HG03108 (cell line): ENCODE results near the gene CCDC150.
A peak's percentile ranks its signal among the peaks of the same experiment; 100 is the strongest.
"Not testable (repeated sequence)": the region's sequence is repeated elsewhere in the genome, so short reads cannot be mapped to it uniquely, and the experiment has no call there.

Experiments
- ATAC-seq: cut with Tn5 transposase; IDR thresholded peaks from one replicate; pipeline ENCODE4 v1.9.1; 2021; ENCODE audit warnings: moderate library complexity; ENCODE audit not compliant: unreplicated experiment

The CCDC150 gene

DNA sequence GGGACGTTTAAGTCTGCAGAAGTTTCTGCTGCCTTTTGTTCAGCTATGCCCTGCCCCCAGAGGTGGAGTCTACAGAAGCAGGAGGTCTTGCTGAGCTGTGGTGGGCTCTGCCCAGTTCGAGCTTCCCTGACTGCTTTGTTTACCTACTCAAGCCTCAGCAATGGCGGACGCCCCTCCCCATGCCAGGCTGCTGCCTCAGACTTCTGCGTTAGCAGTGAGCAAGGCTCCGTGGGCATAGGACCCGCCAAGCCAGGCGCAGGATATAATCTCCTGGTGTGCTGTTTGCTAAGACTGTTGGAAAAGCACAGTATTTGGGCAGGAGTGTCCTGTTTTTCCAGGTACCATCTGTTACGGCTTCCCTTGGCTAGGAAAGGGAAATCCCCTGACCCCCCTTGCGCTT, 70.5 kb downstream of the CCDC150 start:
- ATAC-seq, result not testable (repeated sequence)

DNA sequence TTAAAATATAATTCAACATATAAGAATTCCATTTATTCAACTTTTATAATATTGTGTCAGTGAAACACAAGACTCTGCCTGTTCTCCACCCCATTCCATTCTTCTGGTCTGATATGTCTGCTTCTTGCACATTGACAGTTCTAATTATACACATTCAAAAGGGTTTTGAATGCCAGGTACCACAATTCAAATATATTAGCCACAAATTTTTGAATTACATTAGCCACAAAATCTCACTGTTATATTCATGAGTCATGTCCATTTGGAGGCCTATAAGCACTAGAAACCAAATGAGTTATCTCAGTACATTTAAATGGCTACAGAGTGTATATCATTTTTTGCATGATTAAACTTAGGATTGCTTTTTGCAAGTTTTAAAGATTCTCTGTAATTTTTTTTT, 72.1 kb downstream of the CCDC150 start:
- ATAC-seq, result no peak

DNA sequence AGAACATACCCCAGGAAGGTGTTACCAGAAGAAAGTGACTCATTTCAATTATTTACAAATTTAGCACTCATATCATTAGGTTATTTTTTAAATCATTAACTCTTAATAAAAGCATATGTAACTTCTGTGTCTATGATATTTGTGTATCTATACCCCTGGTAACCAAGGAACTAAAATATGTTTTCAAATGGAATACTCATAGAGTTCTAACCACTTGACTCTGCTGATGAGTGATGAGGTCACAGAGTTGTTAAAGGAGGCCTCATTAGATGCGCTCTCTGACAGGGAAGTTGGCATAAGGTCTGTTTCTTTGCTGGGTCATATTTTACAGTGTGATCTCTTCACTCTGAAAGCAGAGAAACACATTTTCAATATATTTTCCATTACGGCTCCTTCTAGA, 73.4 kb downstream of the CCDC150 start:
- ATAC-seq, result no peak

DNA sequence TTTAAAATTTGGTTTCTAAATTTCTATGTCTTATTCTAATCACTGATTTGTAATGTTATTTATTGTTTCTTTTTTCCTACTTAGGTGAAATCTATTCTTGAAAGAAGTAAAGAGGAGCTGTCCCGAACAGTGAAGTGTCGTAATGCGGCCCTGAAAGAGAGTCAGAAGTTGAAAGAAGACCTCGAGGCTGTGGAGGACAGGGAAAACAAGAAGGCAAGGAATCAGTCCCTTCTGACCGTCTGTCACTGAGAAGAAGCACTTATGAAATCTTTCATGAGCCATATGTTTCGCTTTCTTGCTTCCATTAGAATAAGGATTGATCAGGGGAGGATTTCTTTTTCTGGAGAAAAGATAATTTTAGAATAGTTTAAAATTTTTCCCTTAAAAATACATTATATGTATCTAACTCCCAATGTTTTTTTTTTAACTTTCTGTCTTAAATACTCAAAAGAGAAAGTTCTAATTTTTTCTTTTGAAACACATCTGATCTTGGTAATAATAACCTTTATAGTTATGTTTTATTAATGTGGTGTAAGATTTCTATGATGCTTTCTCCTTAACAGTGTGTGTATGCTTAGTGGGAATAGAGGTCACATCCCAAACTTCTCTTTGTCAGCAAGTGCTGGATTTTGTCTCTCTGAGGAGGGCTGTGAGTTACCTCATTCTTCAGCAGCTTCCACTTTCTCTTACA, 79.0 kb downstream of the CCDC150 start:
- ATAC-seq, result no peak

DNA sequence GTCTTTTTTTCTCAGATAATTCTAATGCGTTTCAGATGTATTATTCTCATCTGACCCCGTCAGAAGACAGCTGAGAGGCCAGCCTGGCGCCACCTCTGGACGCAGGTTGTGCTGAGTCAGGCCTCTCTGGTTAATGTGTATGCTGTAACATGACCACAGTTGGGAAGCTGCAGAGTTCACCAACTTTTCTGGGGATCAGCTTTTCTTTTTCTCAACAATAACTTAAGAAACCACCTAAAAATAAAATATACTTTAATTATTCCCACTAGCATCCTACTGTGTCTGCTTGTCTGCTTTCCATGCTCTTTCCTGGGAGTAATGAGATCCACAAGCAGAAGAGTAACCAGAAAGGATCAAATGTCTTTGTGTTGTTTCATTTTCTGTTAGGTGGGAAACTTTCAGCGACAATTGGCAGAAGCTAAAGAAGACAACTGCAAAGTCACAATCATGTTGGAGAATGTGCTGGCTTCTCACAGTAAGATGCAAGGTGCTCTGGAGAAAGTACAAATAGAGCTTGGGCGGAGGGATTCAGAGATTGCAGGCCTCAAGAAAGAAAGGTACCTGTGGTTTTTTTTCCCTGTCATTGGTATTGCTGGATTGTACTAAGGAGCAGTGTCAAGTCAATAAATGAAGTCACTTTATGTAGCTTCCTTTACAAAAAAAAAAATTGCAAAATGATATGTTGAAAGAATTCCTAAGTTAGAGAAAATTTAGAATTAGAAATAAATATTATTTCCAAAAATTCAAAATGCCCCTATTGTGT, 79.8 kb downstream of the CCDC150 start:
- ATAC-seq, result peak; percentile 57

DNA sequence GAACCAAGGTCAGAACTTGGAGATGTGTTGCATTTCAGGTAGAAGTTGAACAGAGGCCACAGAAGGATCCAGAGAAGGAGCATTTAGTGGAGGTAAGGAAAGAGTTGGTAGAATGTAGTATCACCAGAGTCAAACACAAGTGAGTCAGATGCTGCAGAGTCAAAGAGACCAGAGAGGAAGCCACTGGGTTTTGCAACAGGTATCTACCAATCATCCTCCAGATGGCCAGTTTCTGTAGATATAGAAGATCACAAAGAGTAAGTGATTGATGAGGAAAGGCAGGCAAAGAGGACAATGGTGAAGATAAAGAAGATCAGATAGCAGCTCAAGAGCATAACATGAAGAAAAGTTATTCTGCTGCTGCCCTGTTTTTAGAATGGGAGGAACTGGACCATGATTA, 84.1 kb downstream of the CCDC150 start:
- no peak for ATAC-seq

DNA sequence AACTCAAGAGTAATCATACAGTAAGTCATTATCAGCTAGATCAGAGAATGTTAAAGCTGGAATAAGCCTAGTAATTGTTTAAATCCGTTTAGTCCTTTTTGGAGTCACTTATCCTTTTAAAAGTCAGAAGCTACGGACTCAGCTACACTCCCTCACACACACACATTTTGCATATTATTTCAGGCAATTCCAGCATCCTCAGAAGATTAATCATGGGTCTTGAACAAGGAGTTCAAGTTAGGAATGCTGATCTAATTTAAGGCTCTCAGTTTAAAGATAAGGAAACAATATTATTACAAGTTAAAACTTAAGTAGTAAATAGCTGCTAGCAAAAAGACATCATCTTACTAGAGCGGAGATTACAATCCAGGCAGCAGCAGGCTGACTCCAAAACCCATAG, 85.7 kb downstream of the CCDC150 start:
- no peak for ATAC-seq

DNA sequence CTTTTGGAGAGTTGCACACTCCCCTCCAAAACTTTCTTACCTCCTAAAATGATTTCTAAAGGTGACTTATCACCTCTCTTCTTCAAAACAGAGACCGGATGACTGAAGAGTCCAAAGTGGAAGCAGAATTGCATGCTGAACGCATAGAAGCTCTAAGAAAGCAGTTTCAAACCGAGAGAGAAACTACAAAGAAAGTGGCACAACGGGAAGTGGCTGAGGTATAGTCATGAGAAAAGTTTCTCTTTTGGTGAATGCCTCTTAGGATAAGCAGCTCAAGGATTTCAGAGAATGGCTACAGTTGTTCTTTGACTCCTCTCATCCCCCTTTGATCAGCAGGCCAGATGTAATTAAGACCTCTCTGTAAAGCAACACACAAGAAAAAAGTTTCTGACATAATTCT, 86.4 kb downstream of the CCDC150 start:
- no peak for ATAC-seq

DNA sequence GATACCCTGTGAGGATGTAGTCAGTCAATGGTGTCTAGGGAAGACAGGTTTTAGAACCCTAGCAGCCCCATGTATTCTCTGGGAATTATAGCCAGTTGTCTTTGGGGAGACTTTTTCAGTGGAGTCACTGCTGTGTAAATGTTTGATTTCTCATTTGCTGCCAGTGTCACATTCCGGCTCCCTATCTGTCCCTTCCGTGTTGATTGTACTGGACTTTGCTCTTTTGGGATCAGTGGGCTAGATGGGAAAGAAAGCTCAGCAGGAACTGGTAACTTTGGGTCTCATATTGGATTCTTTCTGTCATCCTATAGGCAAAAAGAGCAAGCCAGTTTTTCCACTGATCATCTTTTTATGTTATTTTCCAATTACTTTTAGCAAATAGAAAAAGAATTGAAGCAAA, 89.9 kb downstream of the CCDC150 start:
- no peak for ATAC-seq

DNA sequence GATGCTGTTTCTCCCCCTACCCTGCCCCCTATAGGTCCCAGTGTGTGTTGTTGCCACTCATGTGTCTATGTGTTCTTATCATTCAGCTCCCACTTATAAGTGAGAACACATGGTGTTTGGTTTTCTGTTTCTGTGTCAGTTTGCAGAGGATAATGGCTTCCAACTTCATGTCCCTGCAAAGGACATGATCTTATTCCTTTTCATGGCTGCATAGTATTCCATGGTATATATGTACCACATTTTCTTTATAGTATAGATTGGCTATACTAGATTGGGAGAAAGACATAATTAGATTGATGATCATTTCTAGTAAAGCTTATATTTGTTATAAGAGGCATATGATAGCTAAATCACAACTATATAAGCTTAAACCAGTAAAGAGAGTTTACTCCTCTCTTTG, 97.1 kb downstream of the CCDC150 start:
- ATAC-seq, result not testable (repeated sequence)

DNA sequence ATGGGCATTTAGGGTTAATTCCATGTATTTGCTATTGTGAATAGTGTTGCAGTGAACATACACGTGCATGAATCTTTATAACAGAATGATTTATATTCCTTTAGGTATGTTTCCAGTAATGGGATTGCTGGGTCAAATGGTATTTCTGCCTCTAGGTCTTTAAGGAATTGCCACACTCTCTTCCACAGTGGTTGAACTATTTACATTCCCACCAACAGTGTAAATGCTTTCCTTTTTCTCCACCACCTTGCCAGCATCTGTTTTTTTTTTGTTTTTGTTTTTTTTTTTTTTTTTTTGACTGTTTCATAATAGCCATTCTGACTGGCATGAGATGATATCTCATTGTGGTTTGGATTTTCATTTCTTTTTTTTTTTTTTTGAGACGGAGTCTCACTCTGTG, 97.5 kb downstream of the CCDC150 start:
- ATAC-seq, result no peak

DNA sequence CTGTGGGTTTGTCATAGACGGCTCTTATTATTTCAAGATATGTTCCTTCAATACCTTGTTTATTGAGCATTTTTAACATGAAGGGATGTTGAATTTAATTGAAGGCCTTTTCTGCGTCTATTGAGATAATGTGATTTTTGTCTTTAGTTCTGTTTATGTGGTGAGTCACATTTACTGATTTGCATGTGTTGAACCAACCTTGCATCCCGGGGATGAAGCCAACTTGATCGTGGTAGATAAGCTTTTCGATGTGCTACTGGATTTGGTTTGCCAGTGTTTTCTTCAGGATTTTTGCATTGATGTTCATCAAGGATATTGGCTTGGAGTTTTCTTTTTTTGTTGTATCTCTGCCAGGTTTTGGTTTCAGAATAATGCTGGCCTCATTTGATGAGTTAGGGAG, 99.5 kb downstream of the CCDC150 start:
- ATAC-seq, result no peak

DNA sequence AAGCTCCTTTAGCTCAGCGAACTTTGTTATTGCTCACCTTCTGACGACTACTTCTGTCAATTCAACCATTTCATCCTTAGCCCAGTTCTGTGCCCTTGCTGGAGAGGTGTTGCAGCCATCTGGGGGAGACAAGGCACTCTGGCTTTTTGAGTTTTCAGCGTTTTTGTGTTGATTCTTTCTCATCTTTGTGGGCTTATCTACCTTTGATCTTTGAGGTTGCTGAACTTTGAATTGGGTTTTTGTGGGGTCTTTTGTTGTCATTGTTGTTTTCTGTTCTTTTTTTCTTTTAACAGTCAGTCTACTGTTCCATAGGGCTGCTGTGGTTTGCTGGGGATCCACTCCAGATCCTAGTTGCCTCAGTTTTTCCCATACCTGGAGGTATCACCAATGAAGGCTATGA, 102.7 kb downstream of the CCDC150 start:
- ATAC-seq, result no peak

DNA sequence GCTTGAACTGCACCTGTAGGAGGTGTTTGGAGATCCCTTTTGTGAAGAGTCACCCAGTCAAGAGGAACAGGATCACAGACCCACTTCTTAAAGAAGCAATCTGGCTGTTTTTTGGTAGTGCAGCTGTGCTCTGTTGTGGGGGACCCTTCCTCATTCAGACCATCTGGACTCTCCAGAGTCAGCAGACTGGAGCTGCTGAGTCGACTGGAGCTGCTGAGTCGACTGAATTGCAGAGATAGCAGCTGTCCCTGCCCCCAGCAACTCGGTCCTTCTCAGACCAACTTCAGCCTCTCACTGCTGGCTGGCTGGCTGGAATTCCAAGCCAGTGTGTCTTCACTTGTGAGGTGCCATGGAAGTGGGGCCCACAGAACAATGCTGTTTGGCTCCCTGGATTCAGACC, 103.2 kb downstream of the CCDC150 start:
- ATAC-seq, result no peak

DNA sequence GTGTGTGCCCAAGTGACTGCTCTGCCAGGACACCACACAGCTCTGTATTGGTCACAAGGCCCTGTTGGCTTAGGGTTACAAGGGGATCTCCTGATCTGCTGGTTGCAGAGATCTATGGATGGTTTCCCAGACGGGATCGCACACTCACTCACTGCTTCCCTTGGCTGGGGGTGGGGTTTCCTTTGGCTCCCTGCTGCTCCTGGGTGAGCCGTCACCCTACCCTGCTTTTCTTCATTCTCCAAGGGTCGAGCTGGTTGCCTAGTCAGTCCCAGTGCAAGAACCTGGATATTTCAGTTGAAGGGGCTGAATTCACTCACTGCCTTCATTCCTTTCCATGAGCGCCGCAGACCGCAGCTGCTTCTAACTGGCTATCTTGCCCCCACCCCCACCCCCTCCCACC, 103.7 kb downstream of the CCDC150 start:
- ATAC-seq, result no peak

DNA sequence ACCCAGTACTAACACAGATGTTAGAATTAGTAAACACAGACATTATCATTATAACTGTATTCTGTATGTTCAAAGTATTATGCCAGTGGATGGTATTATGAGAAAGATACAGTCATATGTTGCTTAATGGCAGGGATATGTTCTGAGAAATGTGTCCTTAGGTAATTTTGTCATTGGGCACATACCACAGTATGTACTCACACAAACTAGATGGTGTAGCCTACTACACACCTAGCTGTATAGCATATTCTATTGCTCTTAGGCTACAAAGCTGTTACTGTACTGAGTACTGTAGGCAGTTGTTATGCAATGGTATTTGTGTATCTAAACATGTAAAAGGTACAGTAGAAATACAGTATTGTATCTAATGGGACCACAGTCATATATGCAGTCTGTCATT, 106.2 kb downstream of the CCDC150 start:
- no peak for ATAC-seq

DNA sequence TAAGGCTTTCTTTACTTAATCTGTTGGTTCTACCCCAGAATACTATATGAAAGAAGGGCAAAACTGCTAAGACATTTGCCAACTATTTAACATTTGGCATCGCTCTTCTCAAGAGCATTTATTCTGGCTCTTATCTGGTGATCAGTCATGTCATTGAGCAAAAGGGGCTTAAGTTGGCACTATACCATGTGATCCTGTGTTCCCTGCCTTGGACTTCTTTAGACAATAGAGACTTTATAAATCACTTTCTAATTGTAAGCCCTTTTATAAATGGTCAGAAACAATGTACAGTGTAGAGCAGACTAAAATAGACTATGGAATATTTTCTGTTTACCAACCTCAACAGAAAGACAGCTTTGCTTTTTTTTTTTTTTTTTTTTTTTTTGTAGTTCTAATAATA, 107.9 kb downstream of the CCDC150 start:
- no peak for ATAC-seq

DNA sequence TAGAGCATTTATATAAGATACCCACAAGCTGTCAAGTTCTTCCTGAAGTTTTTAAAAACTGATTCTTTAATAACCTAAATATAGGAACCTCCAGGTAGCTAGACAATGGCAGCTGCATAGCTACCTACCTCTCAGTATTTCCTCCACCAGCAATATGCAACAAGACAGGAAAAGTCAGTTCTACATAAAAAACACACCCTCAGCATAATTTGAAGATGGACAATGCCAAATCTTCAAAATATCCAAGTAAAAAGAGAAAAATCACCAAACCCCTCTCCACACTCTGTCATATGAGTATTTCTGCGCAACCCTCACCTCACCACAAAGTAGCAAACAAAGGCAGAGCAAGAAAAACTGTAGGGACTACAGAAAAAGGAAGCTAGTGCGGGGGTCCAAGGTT, 108.6 kb downstream of the CCDC150 start:
- no peak for ATAC-seq

DNA sequence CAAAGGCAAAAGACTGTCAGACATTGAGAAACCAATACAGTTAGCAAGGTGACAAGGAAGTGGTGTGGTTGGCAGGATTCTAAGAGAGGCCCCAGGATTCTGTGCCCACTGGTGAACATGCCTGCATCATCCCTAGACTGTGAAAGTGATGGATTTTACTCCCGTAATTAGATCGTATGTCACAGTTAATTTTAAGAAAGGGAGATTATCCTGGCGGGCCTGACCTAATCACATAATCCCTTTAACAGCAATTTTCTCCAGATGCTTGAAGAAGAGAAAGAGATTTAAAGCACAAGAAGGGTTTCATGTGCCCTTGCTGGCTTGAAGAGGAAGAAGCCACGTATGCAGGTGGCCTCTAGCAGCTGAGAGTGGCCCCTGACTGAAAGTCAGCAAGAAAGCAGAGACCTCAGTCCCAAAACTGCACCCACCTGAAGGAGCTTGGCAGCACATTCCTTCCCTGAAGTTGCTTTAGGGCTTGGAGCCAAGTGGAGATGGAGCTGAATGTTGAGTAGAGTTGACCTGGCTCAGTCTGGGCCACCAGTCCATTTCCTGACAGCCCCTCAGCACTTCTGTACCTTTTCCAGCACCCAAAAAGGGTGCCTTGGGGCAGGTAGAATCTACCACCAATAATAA, 110.9 kb downstream of the CCDC150 start:
- no peak for ATAC-seq

DNA sequence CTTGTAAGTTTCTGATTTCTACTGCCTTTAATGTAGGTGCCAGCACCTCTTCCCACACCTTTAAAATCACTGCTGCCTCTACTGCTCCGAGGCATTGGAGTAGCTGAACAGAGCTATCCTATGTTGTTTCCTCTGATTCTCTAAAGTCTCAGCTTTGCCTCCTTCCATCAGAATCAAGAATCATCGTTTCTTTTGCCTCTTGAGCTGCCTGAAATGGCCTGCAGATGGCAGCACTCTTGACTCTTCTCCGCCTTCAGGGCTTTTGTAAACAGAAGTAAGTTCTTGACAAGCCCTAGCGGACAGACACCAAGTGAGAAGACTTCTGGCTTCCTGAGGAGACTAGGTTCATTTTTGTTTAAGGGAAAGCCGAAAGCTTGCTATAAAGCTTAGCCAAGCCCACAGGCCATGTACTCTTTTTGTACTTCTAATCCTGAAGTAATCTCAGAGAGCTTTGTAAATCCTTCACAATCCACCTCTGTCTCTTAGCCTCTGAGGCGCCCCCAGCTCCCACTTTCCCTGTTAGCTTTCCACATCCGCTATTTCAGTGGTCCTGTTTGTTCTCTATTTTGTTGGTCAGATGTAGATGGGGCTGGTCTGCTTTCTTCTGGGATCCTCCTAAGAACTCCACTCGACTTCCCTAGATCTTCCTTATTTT, 111.6 kb downstream of the CCDC150 start:
- ATAC-seq, result peak; percentile 97

DNA sequence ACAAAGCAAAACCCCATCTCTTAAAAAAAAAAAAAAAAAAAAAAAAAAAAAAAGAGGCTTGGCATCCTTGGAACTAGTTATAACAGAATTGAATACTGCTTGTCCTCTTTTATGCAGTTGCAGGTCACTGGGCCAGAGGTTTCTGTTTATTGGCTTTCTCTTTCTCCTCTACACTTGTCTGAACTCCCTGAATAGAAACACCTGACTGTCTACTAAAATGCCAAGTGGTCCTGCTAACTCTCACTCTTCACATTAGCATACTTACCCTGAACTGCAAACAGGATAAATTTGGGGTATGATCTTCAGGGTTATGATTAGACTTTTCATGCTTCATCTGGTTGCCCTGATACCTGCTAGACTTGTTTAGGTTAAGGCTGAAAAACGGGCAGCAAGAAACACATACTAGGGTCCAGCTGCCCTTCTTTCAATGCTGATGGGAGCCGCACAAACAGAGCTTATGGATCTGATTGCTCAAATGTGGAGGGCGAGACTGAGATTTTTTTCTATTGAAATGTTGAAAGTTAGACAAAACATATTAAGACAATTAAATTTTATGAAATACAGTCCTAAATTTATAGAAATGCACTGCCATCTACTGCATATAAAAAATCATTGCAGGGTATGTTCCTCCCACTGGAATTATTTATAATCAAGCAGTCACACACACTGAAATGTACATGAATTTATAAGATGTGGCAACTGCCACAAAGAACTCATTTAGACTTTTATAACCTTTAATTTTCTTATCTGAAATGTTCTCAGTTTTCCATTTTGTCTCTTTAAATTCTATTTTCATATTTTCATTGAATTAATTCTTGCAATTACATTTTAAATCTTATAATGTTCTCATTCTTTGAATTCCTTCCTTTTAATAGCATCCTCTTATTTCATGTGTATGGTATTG, 119.2 kb downstream of the CCDC150 start:
- ATAC-seq, result no peak
